ENCODE measurements around the gene ATP6V0A4.
"Not testable (repeated sequence)": the region's sequence is repeated elsewhere in the genome, so short reads cannot be mapped to it uniquely, and the experiment has no call there.

Gene ATP6V0A4

DNA sequence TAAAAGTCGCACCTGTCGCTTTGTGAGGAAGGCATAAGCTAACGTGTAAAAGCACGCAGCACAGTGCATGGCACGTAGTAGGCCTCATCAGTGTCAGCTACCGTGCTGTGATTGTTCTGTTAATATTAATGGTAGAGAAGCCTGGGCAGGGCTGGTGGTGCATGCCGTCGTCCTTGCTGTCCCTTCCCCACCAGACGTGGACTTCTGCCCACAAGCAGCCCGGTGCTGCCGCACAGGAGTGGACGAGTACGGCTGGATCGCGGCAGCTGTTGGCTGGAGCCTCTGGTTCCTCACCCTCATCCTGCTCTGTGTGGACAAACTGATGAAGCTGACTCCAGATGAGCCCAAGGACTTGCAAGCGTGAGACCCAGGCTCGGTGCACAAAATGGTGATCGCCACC lies 4.7 kb upstream of the ATP6V0A4 start:
- DNase-seq (ENCODE audit: low read depth), result no peak

DNA sequence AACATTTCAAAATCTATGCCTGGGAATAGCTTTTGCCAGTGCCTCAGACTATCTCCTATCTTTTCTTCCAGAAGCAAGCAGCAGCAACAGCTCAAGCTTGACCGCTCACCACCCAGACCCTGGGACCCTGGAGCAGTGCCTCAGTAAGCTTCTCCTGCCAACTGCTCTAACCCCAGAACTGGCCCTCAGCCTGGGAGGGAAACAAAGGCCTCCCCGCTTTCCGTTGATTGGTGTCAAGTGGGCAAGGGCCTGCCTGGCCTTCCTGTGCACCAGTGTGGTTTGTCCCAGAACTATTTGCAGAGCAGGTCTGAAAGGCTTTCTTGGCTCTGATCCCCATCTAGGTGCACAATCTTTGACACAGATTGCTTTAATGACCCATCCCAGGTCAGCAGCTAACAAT lies 3.3 kb upstream of the ATP6V0A4 start:
- DNase-seq (ENCODE audit: low read depth), result no peak

DNA sequence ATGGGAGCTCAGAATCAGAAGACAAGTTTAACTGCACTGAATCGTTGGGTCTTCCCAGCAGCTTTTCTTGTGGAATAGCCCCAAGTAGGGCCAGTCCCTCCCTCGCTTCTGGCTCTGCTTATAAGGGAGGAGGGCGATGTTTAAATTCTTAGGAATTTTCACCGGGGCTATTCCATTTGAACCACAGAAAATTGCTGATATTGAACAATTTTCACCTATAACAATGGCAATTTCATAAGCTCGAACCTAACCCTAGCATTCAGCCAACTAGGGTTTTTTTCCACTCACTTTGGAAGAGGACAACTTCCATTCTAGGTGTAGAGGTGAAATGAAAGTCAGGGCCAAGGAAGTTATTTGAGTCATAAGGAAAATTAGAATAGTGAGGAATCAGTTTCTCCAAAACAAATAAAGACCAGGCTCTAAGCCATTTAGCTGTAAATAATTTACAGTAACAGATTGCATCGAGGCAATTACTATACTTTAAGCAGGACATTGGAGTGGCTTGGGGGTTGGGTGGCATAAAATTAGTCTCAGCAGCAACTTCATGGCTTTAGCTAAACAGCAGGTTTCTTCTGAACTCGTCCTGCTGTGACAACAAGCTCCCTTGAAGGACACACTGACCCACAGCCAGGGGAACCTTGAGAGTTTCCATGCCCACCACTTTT lies 1.5 kb upstream of the ATP6V0A4 start:
- no peak for DNase-seq (ENCODE audit: low read depth)

DNA sequence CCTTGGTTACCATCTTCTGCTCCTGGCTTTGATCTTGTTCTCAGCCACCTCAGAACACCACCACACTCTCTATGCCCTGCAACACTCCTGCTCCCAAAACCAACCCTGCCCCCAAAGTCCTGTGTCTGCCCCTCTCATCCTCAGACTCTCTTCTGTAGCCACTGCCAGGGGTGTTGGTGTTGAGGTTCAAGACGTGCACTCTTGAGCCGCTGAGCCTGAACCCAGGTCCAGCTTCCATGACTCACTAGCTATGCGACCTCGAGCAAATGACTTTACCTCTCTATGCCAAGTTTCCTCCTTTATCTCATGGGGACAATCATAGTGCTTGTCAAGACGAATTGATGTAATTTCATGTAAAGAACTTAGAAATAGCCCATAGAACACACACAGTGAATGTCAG lies 840 bp upstream of the ATP6V0A4 start:
- no peak for DNase-seq (ENCODE audit: low read depth)

DNA sequence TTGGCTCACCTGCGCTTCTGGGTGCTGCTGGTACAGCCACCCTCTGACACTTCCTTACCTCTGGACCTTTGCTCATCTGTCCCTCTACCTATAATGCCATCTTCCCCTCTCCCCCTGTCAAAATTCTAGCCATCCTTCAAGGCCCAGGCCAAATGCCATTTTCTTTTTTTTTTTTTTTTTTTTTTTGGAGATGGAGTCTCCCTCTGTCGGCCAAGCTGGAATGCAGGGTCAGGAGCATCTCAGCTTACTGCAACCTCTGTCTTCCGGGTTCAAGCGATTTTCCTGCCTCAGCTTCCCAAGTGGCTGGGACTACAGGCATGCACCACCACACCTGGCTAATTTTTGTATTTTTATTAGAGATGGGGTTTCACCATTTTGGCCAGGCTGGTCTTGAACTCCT lies 950 bp downstream of the ATP6V0A4 start:
- DNase-seq (ENCODE audit: low read depth), result not testable (repeated sequence)

DNA sequence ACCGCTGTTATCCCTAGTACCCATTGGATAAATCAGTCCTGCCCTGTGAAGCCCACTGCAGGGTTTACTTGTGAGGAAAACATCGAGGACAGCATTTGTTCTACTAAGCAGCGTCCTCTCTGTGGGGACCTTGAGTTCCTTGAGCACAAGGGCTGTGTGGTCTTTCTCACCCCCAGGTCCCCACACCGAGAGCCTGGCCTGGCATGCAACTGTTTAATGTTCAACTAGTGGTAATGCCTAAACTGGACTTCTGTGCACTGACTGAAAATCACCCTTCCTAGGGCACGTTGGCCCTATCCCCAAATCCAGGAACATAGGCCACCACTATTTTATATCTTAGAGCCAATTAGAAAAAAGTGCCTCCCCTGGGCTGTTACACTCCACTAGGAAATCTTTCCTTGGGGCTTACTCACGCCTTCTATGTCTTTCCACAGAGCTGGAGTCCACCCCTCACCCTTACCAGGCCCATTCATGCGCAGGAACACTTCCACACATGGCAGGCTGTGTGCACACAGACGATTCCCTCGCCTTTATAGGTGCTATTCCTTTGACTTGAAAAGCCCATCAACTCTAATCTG lies 1.9 kb downstream of the ATP6V0A4 start:
- no peak for DNase-seq (ENCODE audit: low read depth)

DNA sequence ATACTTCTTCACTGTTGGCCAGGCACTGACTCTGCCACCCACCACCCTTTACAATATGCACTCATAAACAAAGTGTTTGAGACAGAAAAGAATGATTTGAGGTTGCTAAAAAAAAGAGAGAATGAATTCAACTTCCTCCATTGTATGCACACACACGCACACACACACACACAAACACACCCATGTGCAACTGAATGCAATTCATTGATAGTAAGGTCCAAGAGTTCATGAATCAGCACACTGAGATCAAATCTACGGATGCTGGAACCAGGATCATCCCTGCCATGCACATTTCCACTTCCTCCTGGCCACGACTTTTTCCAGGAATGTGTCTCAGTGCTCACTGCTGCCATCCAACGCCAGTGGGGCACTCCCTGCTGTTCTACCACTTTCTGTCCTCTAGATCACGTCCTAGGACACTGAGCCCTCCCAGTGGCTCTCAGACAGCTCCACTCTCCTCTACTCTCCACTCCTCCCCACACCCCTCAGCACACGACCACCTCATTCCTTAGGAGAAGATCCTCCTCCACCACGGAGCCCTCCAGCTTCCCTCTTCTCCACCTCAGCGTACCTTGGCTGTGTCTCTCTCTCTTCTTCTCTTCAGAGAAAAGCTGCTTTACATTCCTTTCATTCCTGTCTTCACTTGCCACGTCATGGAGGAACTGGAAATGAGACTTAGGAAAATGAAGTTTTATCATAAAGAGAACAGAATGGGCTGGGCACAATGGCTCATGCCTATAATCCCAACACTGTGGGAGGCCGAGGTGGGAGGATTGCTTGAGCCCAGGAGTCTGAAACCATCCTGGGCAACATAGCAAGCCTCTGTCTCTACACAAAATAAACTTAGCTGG lies 12.2 kb downstream of the ATP6V0A4 start:
- DNase-seq (ENCODE audit: low read depth), result peak; percentile 38

DNA sequence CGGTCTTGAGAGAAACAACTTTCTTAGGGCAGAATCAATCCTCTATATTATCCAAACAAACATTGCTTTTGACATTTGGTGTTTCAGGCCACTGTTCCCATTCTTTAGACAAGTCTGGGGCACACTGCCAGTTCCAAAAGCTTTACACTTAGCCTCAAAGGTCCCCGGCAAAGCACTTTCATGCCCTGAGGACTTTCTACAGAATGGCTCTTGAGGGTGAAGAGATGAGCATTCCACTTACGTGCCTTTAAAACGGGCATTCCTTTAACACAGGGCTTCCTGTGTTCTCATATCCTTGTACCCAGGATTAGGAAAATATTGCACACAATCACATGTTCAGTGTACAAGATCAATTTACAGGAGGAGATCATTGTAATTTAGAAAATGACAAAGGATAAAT lies 13.3 kb downstream of the ATP6V0A4 start:
- DNase-seq (ENCODE audit: low read depth), result peak; percentile 18

DNA sequence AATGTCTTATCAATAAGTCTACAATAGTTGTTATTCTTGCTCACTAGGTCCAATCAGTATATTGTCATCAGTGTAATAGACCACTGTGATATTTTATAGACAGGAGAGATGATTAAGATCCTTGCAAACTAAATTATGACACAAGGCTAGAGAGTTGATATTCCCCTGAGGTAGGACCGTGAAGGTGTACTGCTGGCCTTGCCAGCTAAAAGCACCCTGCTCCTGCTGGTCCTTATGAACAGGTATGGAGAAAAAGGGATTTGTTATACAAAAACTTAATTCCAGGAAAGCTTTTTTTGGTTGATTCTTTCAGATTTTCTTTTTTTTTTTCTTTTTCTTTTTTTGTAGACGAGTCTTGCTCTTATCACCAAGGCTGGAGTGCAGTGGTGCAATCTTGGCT lies 17.0 kb downstream of the ATP6V0A4 start:
- no peak for DNase-seq (ENCODE audit: low read depth)

DNA sequence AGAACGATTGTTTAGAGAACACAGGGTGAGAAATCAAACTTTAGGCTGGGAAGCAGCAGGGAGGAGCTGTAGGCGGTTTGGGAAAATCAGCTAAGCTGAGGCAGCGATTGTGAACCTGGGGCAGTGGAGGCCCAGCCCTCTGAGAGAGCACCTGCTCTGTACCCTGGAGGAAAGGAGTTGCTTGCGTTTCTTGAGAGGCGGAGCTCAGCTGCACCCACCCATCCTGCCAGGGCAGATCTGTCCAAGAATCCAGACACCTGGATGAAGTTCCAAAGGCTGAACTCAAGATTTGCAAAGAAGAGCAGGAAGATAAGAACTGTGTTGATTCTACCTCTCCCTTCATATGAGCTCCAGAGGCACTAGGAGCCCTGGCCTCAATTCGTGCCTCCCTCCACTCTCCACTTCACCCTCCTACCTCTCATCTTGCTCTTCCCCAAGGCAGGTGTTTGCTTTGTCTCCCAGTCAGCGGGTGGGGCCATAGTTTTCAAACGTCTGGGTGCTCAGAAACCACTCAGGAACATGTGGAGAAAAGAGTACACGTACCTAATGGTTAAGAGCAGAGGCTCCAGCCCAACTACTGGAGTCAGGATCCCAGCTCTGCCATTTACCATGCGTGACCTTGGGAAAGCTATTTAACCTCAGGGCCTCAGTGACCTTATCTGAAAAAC lies 21.7 kb downstream of the ATP6V0A4 start:
- no peak for DNase-seq (ENCODE audit: low read depth)

DNA sequence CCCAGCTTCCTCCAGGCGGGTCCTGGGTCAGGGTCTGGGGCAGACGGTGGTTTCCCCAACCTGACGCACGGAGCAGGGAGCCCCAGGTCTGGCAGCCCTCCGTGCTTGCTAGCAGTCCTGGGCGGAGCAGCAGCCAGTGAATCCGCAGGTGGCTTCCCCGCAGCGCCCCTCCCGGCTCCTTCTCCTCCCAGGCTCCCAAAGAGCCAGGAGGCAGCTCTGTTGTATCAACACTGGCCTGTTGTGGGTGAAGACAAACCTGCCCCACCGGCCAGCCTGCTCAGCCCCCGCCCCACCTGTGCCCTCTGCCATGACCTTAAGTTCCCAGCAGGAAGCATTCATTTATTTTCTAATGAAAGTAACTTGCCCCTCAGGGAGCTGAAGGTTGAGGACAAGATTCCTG lies 24.2 kb downstream of the ATP6V0A4 start:
- DNase-seq (ENCODE audit: low read depth), result no peak

DNA sequence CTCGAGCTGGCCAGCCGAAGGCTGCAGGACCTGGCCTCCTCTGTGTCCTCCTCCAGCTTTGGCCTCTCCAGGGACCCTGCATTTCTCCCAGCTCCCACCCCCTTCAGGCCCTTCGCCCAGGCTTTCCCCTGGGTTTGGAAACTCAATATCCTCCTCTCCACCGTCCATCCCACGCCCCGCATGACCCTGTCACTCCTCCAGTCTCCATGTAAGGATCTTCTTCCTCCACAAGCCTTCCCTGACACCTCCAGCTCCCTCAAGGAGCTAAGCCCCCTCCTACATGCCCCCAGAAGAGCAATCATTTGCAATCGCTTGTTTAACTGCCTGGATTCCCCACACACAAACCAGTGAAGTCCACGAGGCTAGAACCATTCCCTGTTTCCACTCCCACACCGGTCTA lies 24.8 kb downstream of the ATP6V0A4 start:
- no peak for DNase-seq (ENCODE audit: low read depth)

DNA sequence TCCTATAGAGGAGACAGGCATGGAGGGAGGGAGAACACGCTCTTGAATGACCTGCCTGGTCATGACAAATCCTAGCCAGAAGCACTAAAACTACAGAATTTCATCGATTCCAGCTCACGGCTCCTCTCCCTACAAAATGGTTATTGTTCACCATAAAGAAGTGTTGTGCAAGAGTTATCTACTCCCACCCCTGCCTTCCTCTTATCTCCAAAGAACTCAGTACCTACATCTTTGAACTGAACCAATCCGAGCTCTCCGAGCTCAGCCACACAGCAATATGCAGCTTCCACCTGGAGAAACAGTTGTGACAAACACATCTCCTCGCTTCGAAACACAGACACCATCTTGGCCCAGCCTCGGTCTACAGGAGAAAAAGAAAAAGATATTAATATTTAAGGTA lies 27.1 kb downstream of the ATP6V0A4 start:
- DNase-seq (ENCODE audit: low read depth), result no peak

DNA sequence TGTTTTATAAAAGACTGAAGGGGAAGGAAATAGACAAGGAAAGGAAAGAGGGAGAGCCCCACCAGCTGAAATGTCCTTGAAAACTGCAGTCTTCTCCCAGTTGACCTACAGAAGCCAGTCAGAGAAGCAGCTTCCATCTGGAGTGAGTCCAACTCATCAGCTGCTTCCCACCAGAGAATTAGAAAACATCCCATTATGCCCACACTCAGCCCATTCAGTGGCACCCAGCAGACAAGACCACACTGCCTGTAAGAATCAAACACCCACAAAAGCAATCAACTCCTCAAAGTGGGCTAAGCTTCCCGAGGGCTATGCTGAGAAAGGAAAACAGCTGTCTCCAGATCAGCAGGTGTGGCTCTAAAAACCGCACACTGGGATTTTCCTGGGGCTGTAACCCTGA lies 29.8 kb downstream of the ATP6V0A4 start:
- no peak for DNase-seq (ENCODE audit: low read depth)

DNA sequence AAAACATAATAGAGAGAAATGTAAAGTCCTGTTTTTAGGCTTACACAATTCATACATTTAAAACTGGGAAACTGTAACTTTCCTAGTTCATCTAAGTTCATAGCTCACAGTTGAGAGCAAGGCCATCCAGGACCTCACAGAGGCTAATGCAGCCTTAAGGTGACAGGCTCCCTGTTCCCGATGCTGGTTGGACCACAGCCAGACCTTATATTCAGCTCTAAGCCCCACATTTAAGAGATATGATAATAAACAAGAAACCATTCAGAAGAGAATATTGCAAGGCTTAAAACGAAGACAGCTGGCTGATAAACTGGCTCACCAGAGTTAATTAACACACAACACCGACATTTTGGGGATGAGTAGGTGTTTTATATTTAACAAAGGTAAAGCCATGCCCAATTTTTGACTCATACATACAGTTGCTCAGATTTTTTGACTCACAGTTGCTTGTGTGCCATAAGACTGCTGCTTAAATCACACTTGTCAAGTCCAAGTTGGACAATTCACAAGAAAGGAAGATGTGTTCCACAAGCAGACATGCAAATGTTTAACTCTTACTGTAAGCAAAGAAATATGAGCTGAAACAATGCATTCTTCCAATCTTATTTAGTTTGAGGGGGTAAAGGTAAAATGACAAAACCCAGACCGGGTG lies 41.3 kb downstream of the ATP6V0A4 start:
- DNase-seq (ENCODE audit: low read depth), result no peak

DNA sequence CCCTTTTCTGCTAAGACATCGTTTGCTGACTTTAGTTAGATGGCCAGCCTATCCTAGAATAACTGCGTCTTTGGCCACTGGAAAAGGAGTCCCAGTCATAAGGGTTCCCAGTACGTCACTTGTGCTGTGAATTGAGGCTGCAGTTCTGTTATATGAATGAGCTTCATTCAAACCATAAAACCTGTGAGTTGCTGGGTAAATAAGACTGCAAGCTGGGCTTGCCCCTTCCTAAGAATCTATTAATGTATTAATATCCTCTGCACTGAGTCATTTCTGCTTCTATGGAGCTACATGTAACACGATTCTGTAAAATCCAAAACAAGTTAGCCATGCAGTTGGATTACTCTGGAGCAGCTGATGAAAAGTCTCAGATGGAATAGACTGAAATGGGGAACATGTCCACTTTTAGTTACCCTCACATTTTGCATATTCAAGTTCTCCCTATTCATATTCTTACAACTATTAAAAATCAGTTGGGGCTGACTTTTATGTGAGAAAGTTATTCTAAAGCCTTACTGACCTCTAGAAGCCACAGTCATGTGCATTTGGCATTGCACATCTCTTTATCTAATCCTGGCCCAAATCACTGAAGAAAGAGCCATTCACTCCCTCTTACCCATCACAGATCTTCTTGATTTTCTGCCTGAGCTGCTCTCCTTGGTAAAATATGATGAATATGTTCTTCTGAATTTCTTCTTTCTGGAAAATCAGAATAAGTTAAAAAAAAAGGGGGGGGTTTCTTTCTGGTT lies 42.0 kb downstream of the ATP6V0A4 start:
- peak; percentile 28 for DNase-seq (ENCODE audit: low read depth)

DNA sequence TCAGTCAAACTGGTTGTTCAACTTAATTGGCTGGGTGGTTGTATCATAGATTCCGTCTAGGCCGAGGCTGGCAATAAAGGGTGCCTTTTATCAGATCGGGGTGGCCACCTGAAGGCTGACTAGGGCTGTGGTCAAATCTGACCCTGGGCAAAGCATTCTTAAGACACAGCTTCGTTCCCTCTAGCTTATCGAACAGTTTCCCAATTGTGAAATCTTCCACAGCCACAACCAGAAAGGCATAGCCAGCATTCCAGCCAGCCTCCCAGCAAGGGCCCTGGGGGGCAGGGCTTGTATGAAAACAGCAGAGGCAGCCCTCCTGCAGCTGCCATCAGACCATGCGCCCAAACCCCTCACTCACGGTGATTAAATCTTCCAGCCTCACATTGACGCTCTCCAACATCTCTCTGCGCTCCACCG lies 42.7 kb downstream of the ATP6V0A4 start:
- peak; percentile 41 for DNase-seq (ENCODE audit: low read depth)

DNA sequence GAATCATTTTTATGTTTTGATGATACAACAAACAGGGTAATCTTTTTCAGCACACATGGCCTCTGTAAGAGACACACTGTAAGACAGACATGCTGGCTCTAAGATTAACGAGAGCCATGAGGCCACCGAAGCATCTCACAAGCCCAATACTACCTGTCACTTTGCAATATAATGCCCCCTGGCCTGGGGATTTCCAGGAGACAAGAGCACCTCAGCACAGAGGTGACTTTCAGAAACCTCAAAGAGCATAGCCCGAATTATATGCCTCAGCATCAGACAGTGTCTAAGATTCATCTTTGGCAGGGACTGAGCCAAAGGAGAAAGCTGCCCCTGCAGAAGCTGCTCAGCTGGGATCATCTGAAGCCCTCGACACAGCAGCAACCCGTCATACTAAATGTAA lies 44.4 kb downstream of the ATP6V0A4 start:
- DNase-seq (ENCODE audit: low read depth), result no peak

DNA sequence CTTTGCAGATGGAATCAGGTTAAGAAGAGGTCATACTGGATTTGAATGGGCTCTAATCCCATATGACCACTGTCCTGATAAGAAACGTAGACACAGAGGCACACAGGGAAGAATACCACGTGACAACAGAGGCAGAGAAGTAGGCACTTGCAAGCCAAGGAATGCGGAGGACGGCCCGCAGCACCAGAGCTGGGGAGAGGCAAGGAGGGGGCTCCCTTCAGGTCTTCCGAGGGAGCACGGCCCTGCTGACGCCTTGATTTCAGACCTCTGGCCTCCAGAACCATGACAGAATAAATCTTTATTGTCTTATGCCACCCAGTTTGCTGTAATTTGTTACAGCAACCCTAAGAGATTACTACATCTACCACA lies 44.9 kb downstream of the ATP6V0A4 start:
- DNase-seq (ENCODE audit: low read depth), result no peak

DNA sequence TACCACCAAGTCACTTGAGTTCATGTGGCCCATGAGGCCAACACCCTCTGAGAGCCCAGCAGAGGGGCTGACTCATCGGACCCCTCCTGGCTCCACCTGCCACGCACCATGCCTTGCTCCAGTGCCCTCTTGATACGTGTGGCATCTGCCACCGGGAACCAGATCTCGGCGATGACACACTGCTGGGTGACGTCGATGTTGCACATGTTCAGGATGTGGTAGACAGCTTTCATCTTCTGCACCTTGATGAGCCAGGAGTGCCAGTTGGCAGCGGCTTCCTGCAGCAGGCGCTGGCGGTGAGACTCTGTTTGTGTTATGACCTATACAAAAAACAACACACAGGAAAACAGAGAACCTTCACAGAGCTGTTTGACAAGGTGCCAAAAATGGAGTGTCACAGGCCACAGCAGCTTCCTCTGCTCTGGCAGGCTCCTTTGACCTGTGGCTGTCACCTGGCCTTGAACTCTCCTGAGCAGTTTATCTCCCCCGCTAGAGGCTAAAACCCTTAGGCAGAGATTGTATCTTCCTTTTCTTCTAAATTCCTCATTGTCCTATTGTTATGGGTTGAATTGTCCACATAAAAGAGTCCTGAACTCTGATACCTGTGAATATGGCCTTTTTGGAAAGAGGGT lies 45.4 kb downstream of the ATP6V0A4 start:
- no peak for DNase-seq (ENCODE audit: low read depth)

DNA sequence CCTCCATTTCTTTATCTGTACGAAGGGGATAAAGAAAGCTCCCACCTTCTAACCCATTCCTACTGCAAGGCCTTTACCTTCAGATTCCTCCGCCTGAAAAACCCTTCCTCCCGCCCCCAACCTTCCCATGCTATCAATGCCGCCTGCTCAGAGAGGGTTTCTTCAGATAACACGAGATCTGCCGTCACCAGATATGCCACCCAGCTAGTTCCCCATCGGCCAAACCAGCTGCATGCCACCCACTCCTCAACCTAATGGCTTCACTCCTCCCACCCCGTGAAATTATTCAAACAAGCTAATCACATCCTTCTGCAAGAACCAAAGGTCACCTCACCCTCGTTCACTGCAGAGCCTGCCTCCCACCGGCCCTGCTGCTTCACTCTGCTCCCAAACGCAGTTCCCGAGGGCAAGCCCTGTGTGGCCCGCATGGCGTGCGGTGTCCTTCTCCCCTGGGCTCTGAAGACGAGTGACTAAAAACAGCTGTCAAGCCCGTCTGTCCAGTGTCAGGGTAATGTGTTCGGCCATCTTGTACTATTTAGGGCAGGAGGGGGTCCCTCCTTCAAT lies 47.0 kb downstream of the ATP6V0A4 start:
- no peak for DNase-seq (ENCODE audit: low read depth)
